IPS-20b (cell line): ENCODE data around the gene PRKAB2.
"Not testable (repeated sequence)": the region's sequence is repeated elsewhere in the genome, so short reads cannot be mapped to it uniquely, and the experiment has no call there.

Source experiments
- H3K27ac ChIP-seq: one replicate; pipeline ENCODE4 v1.5.1; 2013; ENCODE audit warnings: low read length
- H3K27me3 ChIP-seq: 2 replicates; pipeline ENCODE4 v1.6.1; 2013; ENCODE audit warnings: mild to moderate bottlenecking, low read length, inconsistent platforms; ENCODE audit not compliant: insufficient read depth
- H3K36me3 ChIP-seq: 2 replicates; pipeline ENCODE4 v1.6.1; 2013; ENCODE audit warnings: low read depth, mild to moderate bottlenecking, inconsistent platforms, low read length, moderate library complexity; ENCODE audit not compliant: insufficient read depth
- H3K4me1 ChIP-seq: 2 replicates; pipeline ENCODE4 v1.6.1; 2013; ENCODE audit warnings: mild to moderate bottlenecking, control low read depth, inconsistent platforms, low read length, moderate library complexity; ENCODE audit not compliant: insufficient read depth
- H3K4me3 ChIP-seq: 2 replicates; pipeline ENCODE4 v1.5.1; 2013; ENCODE audit warnings: mild to moderate bottlenecking, low read length, inconsistent platforms
- H3K9ac ChIP-seq: 2 replicates; pipeline ENCODE4 v1.6.1; 2013; ENCODE audit warnings: low read depth, mild to moderate bottlenecking, inconsistent platforms, low read length, moderate library complexity
- H3K9me3 ChIP-seq: 2 replicates; pipeline ENCODE4 v1.6.1; 2013; ENCODE audit warnings: mild to moderate bottlenecking, low read depth, low read length, inconsistent platforms; ENCODE audit not compliant: insufficient read depth

PRKAB2 gene

DNA sequence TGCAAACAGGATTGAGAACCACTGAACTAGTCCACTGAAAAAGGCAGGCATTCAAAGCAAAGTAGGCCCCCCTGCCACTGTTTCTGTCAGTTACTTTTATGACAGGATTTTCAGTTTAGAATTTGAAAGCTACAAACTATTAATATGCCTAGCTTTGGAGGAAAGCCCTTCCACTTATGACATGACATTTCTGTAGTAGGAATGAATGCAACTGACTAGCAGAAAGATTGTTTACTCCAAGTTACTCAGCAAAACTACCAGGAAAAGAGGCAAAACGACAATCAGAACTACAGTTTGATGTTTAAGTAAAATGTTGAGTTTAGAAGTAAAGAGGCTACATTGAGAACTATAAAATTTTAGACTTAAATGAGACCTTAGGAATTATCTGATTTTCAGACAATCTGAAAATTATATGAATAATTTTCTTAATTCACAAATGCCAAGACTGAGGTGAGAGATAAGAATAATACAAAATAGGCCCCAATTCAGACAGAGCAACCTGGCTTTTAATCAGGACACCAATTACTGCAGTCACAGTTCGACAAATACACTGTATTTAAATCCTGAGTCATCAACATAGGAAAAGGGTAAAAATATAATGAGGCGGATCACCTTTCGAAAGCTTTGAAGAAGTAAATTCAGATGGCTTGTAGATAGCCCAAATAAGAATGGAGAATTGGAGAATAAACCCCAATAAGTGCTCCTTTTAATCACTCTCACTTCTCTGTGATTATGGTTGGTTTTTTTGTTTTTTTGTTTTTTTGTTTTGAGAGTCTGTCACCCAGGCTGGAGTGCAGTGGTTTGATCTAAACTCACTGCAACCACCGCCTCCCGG lies 2.2 kb downstream of the PRKAB2 start:
- H3K27me3 ChIP-seq = no peaks in the 10 kb centered on the region
- peaks cover 24% of the 10 kb centered on the region for H3K4me1 ChIP-seq
- H3K27ac ChIP-seq = no peak overlapping the region
- H3K9ac ChIP-seq = peak overlapping the region; percentile 31; the same call in 1 of the 2 replicates
- peak overlapping the region; percentile 91 for H3K4me3 ChIP-seq
- H3K9me3 ChIP-seq = no peaks in the 10 kb centered on the region
- peaks cover 27% of the 10 kb centered on the region for H3K36me3 ChIP-seq

DNA sequence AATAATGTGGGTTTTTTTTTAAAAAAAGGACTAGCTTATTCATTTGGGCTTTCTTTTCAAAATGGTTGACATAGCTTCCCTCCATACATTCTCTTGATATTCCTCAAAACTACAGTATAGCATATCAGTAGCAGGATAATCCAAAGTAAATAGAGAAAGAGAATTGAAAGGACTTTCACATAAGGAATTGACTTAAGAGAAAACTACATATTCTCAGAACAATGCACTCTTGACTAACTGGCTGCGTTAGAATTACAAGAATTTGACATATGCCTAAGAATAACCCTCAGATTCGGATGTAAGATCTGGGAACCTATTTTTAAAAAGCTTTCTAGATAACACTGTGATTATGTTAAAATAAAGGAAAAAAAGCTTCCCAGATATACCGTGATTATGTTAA lies 3.1 kb downstream of the PRKAB2 start:
- H3K4me3 ChIP-seq = peak overlapping the region; percentile 20; the same call in 1 of the 2 replicates
- H3K9ac ChIP-seq = no peak overlapping the region
- no peaks in the 10 kb centered on the region for H3K9me3 ChIP-seq
- H3K36me3 ChIP-seq = peaks cover 32% of the 10 kb centered on the region
- H3K4me1 ChIP-seq = peaks cover 24% of the 10 kb centered on the region
- H3K27ac ChIP-seq = no peak overlapping the region
- H3K27me3 ChIP-seq = no peaks in the 10 kb centered on the region

DNA sequence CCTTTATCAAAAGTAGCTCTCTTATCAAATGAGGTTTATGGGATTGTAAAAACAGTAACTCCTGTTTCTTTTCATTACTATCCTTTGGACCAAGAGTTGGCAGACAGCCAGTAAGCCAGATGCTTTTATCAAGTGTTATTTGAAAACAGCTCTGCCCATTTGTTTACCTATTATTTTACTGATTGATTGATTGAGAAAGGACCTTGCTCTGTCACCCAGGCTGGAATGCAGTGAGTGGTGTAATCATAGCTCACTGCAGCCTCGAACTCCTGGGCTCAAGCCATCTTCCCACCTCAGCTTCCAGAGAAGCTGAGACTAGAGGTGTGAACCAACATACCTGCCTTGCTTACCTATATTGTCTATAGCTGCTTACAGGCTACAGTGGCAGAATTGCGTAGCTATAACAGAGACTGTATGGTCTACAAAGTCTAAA lies 3.6 kb downstream of the PRKAB2 start:
- Histone ChIP-seq H3K27me3 (no peaks in the 10 kb centered on the region), H3K27ac (no peak overlapping the region), H3K9me3 (no peaks in the 10 kb centered on the region), H3K9ac (no peak overlapping the region), H3K36me3 (peaks cover 34% of the 10 kb centered on the region), H3K4me1 (peaks cover 24% of the 10 kb centered on the region), H3K4me3 (no peak overlapping the region)

DNA sequence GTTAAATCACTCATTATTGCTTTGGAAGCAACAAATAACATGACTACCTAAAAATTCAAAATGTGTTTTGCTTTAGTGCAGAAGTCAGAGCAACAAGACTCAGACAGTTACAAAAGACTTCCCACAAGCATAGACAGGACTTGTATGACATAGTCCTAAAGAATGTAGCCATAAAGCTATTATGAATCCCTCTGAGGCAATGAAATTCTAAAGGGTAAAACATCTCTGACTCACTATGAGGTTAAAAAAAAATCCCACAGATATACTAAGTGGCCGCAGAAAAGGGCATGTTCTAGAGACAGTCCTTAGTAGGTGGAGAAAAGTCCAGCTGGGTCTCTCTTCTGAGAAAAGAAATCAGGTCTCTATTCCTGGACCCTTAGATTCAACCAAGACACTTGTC lies 4.9 kb downstream of the PRKAB2 start:
- H3K4me1 ChIP-seq = peaks cover 24% of the 10 kb centered on the region
- H3K36me3 ChIP-seq = peaks cover 38% of the 10 kb centered on the region
- no peaks in the 10 kb centered on the region for H3K9me3 ChIP-seq
- no peak overlapping the region for H3K4me3 ChIP-seq
- no peak overlapping the region for H3K9ac ChIP-seq
- H3K27me3 ChIP-seq = no peaks in the 10 kb centered on the region
- no peak overlapping the region for H3K27ac ChIP-seq

DNA sequence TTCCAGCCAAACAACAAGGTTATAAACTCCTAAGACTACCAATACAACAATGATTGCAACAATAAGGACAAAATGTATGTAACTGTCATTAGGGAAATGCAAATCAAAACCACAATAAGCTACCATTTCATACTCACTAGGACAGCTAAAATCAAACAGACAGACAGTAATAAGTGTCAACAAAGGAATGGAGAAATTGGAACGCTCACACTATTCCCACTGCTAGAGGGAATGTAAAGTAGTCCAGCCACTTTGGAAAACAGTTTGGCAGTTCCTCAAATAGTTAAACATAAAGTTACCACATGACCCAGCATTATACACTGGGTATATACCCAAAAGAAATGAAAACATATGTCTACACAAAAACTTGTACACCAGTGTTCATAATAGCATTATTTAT lies 9.3 kb downstream of the PRKAB2 start:
- Histone ChIP-seq H3K9me3 (no peaks in the 10 kb centered on the region), H3K27me3 (no peaks in the 10 kb centered on the region), H3K4me1 (no peaks in the 10 kb centered on the region), H3K9ac (no peak overlapping the region), H3K27ac (no peak overlapping the region), H3K36me3 (peaks cover 80% of the 10 kb centered on the region), H3K4me3 (no peak overlapping the region)

DNA sequence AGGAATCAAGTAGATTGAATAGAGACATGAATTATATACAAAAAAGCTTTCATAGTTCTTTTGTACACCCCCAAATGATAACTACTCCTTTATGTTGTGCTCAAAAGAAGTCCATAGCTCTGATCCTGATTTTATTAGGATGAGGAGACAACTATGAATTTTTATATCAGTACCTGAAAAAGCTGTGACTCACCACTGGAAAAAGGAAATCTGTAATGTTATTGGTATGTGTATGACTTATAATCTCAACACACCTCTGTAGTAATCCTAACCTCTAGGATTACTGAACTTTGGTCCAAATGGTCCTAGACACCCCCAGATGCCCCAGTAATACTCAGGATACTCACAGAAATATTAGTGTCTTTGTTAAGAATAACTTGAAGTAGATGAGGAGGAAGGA lies 10.2 kb downstream of the PRKAB2 start:
- H3K9ac ChIP-seq = no peak overlapping the region
- H3K36me3 ChIP-seq = peaks cover 82% of the 10 kb centered on the region
- H3K9me3 ChIP-seq = no peaks in the 10 kb centered on the region
- H3K27me3 ChIP-seq = no peaks in the 10 kb centered on the region
- H3K4me1 ChIP-seq = no peaks in the 10 kb centered on the region
- H3K27ac ChIP-seq = no peak overlapping the region
- H3K4me3 ChIP-seq = no peak overlapping the region

DNA sequence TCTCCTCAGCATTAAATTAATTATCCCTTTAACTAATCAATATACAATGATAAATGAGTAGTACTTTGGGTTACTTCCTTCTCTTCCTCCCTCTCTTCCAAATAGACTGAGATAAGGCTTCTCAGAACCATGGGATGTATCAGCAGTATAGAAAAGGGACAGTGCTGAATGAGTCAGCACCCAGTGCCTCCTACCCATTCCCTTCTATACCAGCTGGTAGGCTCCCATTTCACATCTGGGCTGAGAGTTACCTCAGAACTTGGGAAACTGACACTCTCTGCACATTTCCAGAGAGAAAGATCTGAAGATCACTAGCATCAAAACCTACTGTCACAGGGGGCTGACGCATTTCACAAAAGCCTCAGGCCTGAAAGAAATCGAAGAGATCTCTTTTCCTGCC lies 15.2 kb downstream of the PRKAB2 start:
- not testable (repeated sequence) for H3K4me3 ChIP-seq, H3K27me3 ChIP-seq, H3K4me1 ChIP-seq, H3K9ac ChIP-seq, H3K27ac ChIP-seq, H3K9me3 ChIP-seq
- peaks cover 61% of the 10 kb centered on the region for H3K36me3 ChIP-seq

DNA sequence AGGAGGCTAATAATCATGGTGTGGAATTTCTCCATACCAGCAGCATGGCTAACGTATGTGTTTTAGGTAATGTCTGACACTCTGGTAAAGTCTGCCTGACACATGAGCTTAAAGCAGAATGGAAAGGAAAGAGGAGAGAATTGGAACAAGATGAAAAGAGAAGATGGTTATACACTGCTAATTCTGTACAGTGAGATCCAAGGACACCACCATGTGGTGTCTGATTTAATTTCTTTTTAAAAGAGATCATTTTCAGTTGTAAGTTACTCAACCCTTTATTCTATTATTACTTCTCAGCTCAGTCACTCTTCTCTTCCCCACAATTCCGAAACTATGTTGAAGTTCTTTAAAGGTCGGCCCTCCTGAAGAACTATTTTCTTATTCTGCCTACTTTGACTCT lies 15.6 kb downstream of the PRKAB2 start:
- Histone ChIP-seq H3K36me3 (peaks cover 56% of the 10 kb centered on the region), H3K9ac (no peak overlapping the region), H3K4me3 (no peak overlapping the region)

DNA sequence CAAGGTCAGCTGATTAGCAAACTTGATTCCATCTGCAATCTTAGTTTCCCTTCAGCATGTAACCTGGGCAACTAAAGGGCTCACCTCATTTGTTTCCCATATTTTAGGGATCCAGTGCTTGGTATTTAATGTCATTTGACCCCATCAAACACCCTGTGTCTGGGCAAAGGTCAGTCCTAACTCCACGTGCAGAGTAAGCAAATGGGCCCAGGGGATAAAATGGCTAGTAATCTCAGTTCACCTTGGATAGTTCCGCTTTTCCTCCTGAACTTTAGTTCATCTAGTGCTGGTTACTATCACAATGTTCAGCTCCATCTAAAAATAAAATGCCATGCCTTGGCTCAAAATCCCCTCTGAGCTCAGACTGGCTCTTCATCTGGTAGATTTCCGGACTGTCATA lies 19.5 kb downstream of the PRKAB2 start:
- no peaks in the 10 kb centered on the region for H3K27me3 ChIP-seq
- H3K36me3 ChIP-seq = peaks cover 19% of the 10 kb centered on the region
- no peaks in the 10 kb centered on the region for H3K9me3 ChIP-seq
- H3K4me3 ChIP-seq = no peak overlapping the region
- H3K27ac ChIP-seq = no peak overlapping the region
- H3K9ac ChIP-seq = no peak overlapping the region
- H3K4me1 ChIP-seq = 0 out of 2 replicates have a peak, but pooled peaks cover 3% of the 10 kb centered on the region

More for the DNA sequence above, 15.6 kb downstream of the PRKAB2 start:
- Histone ChIP-seq H3K27ac (no peak overlapping the region), H3K27me3 (no peaks in the 10 kb centered on the region), H3K9me3 (no peaks in the 10 kb centered on the region), H3K4me1 (no peaks in the 10 kb centered on the region)

DNA sequence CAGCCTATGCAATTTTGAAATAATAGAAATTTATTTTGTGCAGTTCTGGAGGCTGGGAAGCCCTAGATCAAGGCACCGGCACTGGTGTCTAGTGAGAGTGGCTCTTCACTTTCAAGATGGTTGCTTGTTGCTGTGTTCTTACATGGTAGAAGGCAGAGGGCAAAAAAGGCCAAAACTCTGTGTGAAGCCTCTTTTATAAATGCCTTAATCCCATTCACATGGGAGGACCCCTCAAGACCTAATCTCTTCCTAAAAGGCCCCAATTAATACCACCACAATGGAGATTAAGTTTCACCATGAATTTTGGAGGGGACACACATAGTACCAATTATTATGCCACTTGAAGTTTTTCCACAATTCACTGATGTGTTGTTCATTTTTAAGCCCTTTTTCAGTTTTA lies 21.0 kb downstream of the PRKAB2 start:
- H3K27ac ChIP-seq = no peak overlapping the region
- H3K4me3 ChIP-seq = no peak overlapping the region
- H3K9me3 ChIP-seq = no peaks in the 10 kb centered on the region
- H3K9ac ChIP-seq = no peak overlapping the region
- H3K4me1 ChIP-seq = 0 out of 2 replicates have a peak, but pooled peaks cover 3% of the 10 kb centered on the region
- H3K36me3 ChIP-seq = peaks cover 6% of the 10 kb centered on the region
- no peaks in the 10 kb centered on the region for H3K27me3 ChIP-seq

DNA sequence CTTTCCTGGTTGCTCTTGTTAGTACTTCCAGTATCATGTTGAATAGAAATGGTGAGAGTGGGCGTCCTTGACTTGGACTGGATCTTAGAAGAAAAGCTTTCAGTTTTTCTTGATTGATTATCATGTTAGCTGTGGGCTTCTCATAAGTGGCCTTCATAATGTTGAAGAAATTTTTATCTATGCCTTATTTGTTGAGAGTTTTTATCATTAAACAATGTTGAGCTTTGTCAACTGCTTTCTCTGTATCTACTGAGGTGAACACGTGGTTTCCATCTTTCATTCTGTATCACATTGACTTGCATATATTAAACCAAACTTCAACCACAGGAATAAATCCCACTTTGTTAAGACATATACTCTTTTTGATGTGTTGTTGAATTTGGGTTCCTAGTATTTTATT lies 29.4 kb downstream of the PRKAB2 start:
- no peak overlapping the region for H3K9ac ChIP-seq
- H3K9me3 ChIP-seq = no peaks in the 10 kb centered on the region

DNA sequence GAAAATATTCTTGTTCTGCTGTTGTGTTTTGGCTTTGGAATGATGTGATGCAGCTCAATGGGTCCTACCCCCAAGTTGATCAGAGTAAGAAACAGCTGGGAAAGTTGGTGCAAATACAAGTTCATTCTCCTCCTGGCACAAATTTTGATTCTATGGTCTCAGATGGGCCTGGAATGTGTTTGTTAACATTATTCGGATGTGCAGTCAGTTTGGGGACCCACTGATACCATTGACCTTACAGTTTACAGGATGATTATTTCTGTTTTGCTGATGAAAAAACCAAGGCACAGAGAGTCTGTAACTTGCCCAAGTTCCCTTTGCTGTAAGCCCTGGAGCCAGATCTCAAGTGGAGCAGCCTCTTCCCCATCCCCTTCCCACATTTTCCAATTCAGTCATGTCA lies 41.5 kb downstream of the PRKAB2 start:
- not testable (repeated sequence) for H3K9ac ChIP-seq, H3K4me3 ChIP-seq

More for the DNA sequence above, 29.4 kb downstream of the PRKAB2 start:
- Histone ChIP-seq H3K36me3 (no peaks in the 10 kb centered on the region), H3K27me3 (no peaks in the 10 kb centered on the region), H3K4me3 (no peak overlapping the region), H3K4me1 (no peaks in the 10 kb centered on the region), H3K27ac (no peak overlapping the region)

More for the DNA sequence above, 41.5 kb downstream of the PRKAB2 start:
- H3K36me3 ChIP-seq, H3K9me3 ChIP-seq, H3K4me1 ChIP-seq, H3K27ac ChIP-seq, H3K27me3 ChIP-seq: not testable (repeated sequence)
